ENCODE results near the gene LIPM.

- TF ChIP-seq CTCF (conservative IDR thresholded peaks at IDR 0.05; ENCODE audit: low read length) (no peak), EZH2phosphoT487 (IDR thresholded peaks at IDR 0.05; ENCODE audit: borderline replicate concordance, low read depth, low read length) (no peak)
Observed at GRCh38 chr10:88820748-88821401, 18.3 kb downstream of the LIPM start.
